Stimulated activated naive CD4-positive, alpha-beta T cell (primary cell): ENCODE measurements around the gene ALOX15.
"Not testable (repeated sequence)": the region's sequence is repeated elsewhere in the genome, so short reads cannot be mapped to it uniquely, and the experiment has no call there.

Source experiments
- DNase-seq, 6 experiments: peaks; one replicate each; lab custom pipeline; 2025; lab: John Stamatoyannopoulos, UW

The ALOX15 gene, protein sequence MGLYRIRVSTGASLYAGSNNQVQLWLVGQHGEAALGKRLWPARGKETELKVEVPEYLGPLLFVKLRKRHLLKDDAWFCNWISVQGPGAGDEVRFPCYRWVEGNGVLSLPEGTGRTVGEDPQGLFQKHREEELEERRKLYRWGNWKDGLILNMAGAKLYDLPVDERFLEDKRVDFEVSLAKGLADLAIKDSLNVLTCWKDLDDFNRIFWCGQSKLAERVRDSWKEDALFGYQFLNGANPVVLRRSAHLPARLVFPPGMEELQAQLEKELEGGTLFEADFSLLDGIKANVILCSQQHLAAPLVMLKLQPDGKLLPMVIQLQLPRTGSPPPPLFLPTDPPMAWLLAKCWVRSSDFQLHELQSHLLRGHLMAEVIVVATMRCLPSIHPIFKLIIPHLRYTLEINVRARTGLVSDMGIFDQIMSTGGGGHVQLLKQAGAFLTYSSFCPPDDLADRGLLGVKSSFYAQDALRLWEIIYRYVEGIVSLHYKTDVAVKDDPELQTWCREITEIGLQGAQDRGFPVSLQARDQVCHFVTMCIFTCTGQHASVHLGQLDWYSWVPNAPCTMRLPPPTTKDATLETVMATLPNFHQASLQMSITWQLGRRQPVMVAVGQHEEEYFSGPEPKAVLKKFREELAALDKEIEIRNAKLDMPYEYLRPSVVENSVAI

GRCh38 chr17:4641297-4642195 lies at the start of gene ALOX15:
ALOX15 (minus strand) TSS chr17:4641678; CDS start chr17:4641651, 27 bp downstream.
- no peak for DNase-seq

DNA sequence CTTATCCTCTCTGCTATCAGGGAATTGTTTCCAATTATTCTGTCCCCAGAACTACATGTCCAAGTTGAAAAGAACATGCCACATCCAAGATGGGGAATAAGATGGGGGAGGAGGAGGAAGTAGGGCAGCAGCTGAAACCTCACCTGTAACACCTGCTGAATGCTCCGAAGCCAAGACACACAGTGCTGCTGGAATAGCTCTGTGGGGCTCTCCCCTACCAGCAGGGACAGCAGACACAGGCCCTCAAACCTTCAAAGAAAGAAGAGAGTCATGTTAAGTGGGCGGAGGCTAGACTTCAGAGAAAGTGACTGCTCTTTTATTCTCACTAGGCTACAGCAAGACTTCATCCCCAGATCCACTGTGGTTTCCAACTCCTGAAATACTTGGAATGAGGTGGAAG lies 49.3 kb upstream of the ALOX15 start:
- no peak for DNase-seq

GRCh38 chr17:4689872-4690271 lies 48.4 kb upstream of the ALOX15 start:
- DNase-seq = not testable (repeated sequence)

GRCh38 chr17:4683739-4684138 lies 42.3 kb upstream of the ALOX15 start:
- DNase-seq = not testable (repeated sequence)

DNA sequence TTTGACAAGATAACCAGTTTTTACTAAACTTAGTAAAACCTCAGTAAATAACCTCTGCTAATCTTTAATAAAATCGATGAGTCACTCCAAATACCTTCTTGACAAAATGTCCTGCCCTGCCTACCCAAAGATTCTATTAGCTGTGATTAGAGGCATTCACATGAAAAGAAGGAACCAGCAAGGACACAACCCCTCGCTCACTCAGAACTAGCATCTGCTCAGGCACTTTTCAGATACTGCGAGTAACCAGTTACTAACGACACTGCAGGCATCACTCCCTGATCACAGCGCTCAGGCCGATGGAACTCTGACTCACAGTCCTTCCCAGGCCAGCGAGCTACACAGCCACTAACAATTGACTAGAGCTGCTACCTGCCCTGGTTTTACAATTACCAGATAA lies 38.2 kb upstream of the ALOX15 start:
- DNase-seq = no peak

DNA sequence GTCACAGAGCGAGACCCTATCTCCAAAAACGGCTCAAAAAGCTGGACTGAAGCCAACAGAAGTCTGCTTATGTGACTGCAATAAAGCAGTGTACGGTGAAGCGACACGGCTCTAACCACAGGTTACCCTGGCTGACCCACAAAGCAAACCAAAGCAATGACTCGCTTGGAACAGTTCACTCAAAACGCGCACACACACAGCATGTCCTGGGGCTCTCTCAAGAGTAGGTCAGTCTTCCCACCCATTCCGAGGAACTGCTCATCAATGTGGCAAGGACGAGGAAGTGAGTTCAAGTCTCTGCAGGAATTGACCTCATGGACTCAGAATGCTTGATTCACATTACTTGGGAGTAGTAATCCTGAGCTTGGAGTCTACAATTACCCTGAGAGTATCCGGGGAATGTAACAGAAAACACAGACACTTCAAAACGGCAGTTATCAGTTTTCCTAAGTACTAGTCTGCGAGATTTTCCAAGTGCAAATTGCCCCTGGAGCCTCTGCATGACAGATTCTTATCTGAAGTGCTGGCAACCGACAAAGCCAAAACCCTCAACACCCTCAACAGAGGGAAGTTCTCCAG lies 37.1 kb upstream of the ALOX15 start:
- DNase-seq = no peak

DNA sequence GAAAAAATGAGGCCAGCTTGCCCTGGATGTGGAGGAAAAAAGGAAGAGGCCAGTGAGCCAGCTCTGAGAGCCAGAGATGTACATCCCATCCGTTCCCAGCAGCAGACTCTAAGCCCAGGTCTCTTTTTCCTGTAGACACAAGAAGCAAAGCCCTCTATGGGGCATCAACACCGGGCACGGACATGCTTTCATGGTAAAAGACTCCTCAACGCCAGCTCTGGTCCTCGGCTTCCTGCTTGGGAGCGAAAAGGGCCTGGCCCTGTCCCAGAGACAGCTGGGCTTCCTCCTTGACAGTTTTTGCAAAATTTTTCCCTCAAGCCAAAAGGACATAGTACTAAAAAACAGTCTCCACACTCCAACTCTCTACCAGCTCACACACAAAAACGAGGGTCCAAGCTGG lies 35.3 kb upstream of the ALOX15 start:
- no peak for DNase-seq

DNA sequence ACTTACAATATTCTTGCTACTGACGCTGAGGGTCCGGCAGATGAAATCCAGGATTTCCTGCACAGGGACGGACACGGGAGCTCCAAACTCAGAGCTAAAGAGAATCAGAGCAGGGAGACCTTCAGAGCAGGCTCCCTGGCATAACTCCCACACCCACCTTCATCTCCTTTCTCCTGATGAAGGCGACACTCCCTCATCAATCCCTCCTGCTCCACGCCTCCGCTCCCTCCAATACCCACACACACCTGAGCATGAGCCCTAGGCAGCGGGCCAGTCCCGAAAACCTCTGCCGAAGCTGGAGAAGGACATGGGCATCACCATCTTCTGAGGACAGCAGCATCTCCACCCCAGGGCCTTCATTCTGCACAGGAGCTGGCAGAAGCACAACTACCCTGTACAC lies 34.3 kb upstream of the ALOX15 start:
- no peak for DNase-seq

DNA sequence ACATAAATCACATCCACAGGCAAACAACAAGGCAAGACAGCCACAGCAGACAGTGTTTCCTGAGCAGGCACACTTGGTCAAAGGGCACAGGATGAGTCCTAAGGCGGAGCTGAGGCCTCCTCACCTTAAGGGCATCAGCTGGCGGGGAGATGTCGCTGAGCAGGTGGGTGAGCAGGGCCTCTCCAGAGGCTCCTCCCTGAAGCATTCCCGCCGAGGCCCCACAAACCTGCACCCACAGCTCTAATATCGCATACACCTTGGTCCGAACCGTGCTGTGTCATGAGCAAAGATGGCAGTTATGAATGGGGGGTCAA lies 33.2 kb upstream of the ALOX15 start:
- DNase-seq = no peak

DNA sequence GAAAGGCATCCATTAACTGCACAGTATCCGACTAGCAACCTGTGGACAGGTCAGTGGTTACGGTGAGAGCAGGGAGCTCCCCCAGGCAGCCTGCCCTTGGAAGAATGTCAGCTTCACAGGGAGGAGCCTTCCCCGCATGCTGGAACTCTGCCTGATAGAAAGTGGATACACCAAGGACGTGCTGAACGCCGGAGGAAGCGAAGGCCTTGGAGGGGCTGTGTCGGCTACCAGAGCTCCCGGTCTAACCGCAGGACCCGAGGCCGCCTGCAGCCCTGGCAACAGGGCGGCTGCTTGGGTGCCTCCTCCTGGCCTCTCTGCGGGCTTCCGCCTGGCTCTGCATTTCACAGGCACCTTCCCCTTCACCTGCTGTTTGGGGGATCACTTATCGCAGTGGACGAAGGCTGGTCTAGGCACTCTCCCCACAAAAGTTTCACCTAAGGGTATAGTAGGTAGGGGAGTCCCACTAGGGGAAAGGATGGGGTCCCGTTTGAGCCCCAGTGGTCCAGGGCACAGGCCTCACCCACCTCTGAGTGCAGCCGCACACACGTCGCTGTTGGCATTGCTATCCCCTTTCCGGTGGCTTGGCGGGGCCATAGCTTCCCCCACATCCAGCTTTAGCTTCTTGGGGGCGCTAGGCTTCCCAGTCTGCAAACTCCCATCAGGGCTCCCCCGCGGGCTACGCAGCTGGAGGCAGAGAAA lies 32.7 kb upstream of the ALOX15 start:
- no peak for DNase-seq

GRCh38 chr17:4673169-4673568 lies 31.7 kb upstream of the ALOX15 start:
- no peak for DNase-seq

DNA sequence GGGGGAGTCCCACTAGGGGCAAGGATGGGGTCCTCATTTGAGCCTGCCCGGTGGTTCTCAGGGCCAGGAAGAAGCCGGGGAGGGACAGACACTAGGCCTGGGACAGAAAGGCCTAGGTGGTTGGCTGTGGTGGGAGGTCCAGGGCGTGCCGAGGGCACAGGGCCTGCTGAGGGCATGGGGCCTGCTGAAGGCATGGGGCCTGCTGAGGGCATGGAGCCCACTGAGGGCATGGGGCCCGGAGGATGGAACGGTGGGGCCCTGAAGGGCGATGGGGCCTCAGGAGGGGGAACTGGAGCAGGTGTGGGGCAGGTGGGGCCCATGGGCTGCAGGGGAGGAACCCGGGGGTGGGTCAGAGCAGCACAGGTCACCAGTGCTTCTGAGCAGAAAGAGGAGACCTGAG lies 31.3 kb upstream of the ALOX15 start:
- no peak for DNase-seq

GRCh38 chr17:4672055-4672630 lies 30.7 kb upstream of the ALOX15 start:
- DNase-seq = no peak

GRCh38 chr17:4667166-4667565 lies 25.7 kb upstream of the ALOX15 start:
- no peak for DNase-seq

DNA sequence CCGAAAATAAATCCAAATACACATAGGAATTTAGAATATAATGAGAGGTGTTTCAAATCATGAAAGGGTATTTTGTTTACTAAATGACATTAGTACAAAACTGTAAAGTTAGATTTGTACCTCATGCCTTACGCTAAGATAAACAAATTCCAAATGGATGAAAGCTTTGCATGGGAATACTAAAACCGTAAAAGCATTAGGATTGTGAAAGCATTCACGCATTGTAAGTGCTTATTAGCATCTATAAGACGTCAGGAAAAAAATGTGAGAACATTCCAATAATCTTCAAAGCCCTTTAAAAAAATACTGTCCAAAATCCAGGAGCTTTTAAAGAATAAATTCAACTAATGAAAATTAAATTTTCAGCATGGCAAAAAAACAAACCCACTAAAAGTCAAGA lies 24.8 kb upstream of the ALOX15 start:
- no peak for DNase-seq

GRCh38 chr17:4665027-4665426 lies 23.5 kb upstream of the ALOX15 start:
- DNase-seq = no peak

GRCh38 chr17:4664230-4664629 lies 22.8 kb upstream of the ALOX15 start:
- DNase-seq = no peak

GRCh38 chr17:4663711-4664110 lies 22.2 kb upstream of the ALOX15 start:
- no peak for DNase-seq

DNA sequence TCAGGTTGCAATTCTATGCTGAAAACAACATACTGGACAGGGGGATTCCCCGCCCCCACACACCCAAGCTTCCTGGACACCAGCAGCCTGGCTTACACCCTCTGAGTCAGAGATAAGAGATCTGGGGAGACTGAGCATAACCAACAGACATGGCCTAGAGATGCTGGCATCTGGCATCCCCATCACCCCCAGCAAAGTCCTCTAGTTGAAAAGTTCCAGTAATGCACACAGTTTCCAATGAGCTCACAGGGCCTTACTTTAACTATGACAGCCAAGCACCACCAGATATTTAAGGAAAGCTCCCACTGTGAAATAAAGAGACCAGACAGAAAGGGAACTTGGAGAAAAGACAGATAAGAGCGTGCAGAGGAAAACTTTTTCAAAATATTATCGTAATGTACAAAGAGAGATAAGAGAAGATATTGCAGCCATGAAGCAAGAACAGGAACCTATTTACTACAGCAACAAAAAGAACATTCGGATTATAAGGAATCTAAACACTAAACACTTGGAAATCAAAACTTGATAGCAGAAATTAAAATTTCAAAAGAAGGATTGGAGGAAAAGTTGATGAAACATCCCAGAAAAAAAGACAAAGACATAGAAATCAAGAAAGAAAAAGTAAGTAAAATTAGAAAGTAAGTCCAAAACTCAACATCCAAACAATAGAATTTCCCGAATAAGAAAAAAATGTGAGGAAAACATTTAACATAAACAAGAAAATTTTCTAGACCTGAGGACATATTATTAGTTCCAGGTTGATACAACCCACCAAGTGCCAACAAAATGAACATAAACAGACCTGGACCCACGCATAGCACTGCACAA lies 17.2 kb upstream of the ALOX15 start:
- DNase-seq = no peak

GRCh38 chr17:4657678-4658077 lies 16.2 kb upstream of the ALOX15 start:
- DNase-seq = no peak
